Esophagus (tissue), 2 donors: Measurements from ENCODE around the gene PROX2. TPM values are rescaled to one million over a fixed set of nuclear protein-coding genes. Genes with fewer than 3 reads are reported as not detected.
A peak's percentile ranks its signal among the peaks of the same experiment; 100 is the strongest.

Source experiments
- H3K27ac ChIP-seq, 2 donors: one replicate each; pipeline ENCODE4 v1.5.1; 2013; ENCODE audit warnings: low read depth in 2 of 2, mild to moderate bottlenecking in 2 of 2, inconsistent platforms in 1 of 2, low read length in 1 of 2, moderate library complexity in 1 of 2
- H3K27me3 ChIP-seq, 2 donors: one replicate each; pipeline ENCODE4 v1.6.1; 2013; ENCODE audit warnings: low read length in 2 of 2, control low read depth in 1 of 2, mild to moderate bottlenecking in 1 of 2; ENCODE audit not compliant: insufficient read depth in 2 of 2, control insufficient read depth in 1 of 2
- H3K36me3 ChIP-seq, 2 donors: one replicate each; pipeline ENCODE4 v1.6.1; 2013; ENCODE audit warnings: low read length in 1 of 2; ENCODE audit not compliant: control insufficient read depth in 2 of 2, insufficient read depth in 2 of 2
- H3K4me1 ChIP-seq, 2 donors: one replicate each; pipeline ENCODE4 v1.6.1; 2013; ENCODE audit warnings: low read length in 1 of 2; ENCODE audit not compliant: control insufficient read depth in 2 of 2, insufficient read depth in 2 of 2
- H3K4me3 ChIP-seq, 2 donors: one replicate each; pipeline ENCODE4 v1.5.1; 2013; ENCODE audit warnings: low read length in 2 of 2, mild to moderate bottlenecking in 2 of 2, low read depth in 1 of 2, moderate library complexity in 1 of 2
- H3K9me3 ChIP-seq, 2 donors: one replicate each; pipeline ENCODE4 v1.6.1; 2013; ENCODE audit warnings: mild to moderate bottlenecking in 2 of 2, low read depth in 1 of 2, low read length in 1 of 2, moderate library complexity in 1 of 2; ENCODE audit not compliant: control insufficient read depth in 2 of 2, insufficient read depth in 1 of 2
- WGBS, 2 donors: extraction: QIAGEN DNeasy Blood & Tissue Kit; methylation state at CpG; one replicate each; pipeline ENCODE4 v1.1.7; 2013; 5-methylcytosine and 5-hydroxymethylcytosine counted together
- polyA plus RNA-seq, 2 donors: library from polyadenylated mRNA; stranded (reverse); fragments of 200-250 nt; gene quantifications; one replicate each; pipeline ENCODE4 v1.2.3, GENCODE V29; 2013
- donor health status: healthy with polysubstance abuse.
- donor health status: Bipolar disorder and iron deficiency.

The PROX2 gene
- polyA plus RNA-seq, 2 donors: not detected

DNA sequence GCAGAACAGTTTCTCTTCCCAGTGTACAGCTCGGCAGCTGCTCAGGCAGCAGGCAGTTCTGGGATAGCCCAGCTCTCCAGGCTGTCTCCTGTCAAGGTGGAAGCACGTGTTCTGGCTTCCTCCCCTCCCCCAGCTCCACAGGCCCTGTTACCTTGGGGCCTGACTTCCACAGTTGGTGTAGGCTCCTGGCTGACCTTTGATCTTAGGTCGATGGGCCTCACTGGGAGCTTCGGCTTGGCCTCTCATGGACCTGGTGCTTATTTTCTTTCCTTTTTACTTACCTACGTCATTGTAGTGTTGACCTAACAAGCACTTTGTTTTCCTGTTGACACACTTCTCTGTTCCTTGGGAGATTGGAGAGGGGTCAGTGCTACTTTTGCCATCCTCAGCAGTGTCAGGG is 22.7 kb upstream of the PROX2 start:
- H3K27ac ChIP-seq: no peak overlapping the region
- 64 to 77% methylated on average over 5 of the region's 5 CpGs for WGBS, 2 donors
- no peaks in the 10 kb centered on the region for H3K27me3 ChIP-seq
- peaks cover 53 to 60% of the 10 kb centered on the region in 2 donors for H3K36me3 ChIP-seq
- H3K4me3 ChIP-seq: no peak overlapping the region
- H3K9me3 ChIP-seq: no peaks in the 10 kb centered on the region
- H3K4me1 ChIP-seq: no peaks in the 10 kb centered on the region

DNA sequence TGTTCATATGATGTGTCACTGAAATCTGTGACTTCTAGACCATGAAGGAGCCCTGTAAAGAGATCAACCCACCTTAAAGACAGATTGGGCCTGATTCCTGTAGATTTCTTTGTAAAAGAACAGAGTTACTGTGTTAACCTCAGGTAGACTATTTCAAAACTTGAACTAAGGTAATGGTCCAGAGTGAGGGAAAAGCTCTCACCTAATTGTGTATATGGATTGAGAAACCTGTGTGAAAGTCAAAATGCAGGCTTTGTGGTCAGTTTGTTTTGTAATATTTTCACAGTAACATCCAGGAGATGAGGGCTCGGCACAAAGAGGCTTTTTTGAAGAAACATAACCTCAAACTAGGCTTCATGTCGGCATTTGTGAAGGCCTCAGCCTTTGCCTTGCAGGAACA is 22.1 kb upstream of the PROX2 start:
- Histone ChIP-seq H3K9me3 (no peaks in the 10 kb centered on the region), H3K36me3 (peaks cover 55 to 60% of the 10 kb centered on the region in 2 donors), H3K27me3 (no peaks in the 10 kb centered on the region), H3K4me3 (no peak overlapping the region), H3K4me1 (no peaks in the 10 kb centered on the region), H3K27ac (no peak overlapping the region)
- WGBS, 2 donors: 86 to 93% methylated on average over 2 of the region's 2 CpGs

DNA sequence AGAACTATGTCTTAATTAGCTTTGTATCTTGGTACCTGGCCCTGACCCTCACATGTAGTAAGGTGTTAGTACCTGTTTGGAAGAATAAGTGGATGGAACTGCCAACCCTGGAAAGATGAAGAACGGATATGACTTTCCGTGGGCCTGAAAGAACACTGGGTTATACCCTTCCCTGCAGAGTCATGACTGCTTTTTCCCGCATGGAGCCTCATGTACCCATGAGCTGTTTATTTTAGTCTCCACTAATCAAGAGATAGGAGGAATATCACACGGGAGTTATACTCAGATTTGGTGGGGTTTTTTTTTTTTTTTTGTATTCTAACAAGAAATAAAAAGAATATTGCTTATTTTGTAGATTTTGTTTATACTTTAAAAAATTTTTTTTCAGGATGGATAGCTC is 21.7 kb upstream of the PROX2 start:
- Histone ChIP-seq H3K27ac (no peak overlapping the region), H3K4me3 (no peak overlapping the region), H3K9me3 (no peaks in the 10 kb centered on the region), H3K4me1 (no peaks in the 10 kb centered on the region), H3K27me3 (no peaks in the 10 kb centered on the region), H3K36me3 (peaks cover 54 to 57% of the 10 kb centered on the region in 2 donors)
- 80 to 82% methylated on average over 4 of the region's 4 CpGs for WGBS, 2 donors

DNA sequence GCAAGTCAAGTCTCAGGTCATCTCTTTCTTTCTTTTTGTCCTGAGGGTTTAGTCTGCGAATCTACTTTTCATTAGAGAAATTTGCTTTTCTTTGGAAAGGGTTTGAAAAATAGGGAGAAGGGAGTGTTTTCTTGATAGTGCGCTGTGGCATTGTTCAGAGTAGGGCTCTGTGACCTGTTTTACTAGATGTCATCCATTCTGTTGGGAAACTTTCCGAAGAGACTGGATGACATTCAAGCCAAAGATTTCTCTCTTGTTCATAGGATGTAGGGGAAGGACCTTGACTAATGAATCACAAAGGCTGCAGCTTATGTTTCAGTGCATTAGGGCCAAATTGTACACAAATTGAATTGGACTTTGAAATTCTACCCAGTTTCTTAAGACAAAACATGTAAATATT is 20.5 kb upstream of the PROX2 start:
- Histone ChIP-seq H3K36me3 (peaks cover 49 to 53% of the 10 kb centered on the region in 2 donors), H3K9me3 (no peaks in the 10 kb centered on the region), H3K4me3 (no peak overlapping the region), H3K27ac (no peak overlapping the region), H3K27me3 (no peaks in the 10 kb centered on the region), H3K4me1 (no peaks in the 10 kb centered on the region)
- 91 to 94% methylated on average over 3 of the region's 3 CpGs for WGBS, 2 donors

DNA sequence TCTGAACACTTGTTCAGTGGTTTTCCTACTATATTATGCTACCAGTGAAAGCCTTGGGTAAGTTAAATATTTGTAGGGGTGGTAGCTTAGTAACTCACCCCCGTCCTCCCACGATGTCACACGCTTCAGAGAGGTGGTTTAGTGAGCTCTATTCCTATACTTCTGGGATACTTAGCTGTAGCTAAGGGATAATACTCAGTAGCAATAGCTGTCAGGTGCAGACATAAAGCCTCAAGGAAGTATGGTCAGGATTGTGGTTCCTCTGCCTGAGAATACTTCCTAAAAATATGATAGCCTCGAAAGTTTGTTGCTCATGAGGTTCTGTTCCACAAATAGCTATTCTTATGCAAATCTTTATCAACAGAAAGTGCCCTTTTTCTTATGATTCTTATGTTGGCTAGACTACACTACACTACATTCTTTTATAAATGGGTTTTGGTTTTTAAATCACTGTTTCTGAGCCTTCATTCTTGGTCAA is 17.7 kb upstream of the PROX2 start:
- Histone ChIP-seq H3K4me1 (no peaks in the 10 kb centered on the region), H3K4me3 (no peak overlapping the region), H3K9me3 (no peaks in the 10 kb centered on the region), H3K27me3 (no peaks in the 10 kb centered on the region), H3K27ac (no peak overlapping the region), H3K36me3 (peaks cover 34 to 37% of the 10 kb centered on the region in 2 donors)
- WGBS, 2 donors: 83 to 88% methylated on average over 4 of the region's 4 CpGs

DNA sequence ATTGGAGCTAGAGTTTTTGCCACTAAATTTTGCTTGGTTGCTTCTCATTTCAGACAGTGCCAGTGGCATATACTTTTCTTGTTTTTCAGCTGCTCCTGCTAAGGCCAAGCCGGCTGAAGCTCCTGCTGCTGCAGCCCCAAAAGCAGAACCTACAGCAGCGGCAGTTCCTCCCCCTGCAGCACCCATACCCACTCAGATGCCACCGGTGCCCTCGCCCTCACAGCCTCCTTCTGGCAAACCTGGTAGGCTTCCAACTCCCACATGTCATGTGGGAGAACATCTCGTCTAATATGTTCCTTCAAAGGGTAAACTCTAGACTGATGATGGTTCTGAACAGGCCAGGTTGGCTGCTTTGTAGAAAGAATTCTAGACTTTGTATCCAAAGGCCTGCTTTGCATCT is 16.8 kb upstream of the PROX2 start:
- Histone ChIP-seq H3K36me3 (peaks cover 28 to 35% of the 10 kb centered on the region in 2 donors), H3K27me3 (no peaks in the 10 kb centered on the region), H3K4me1 (no peaks in the 10 kb centered on the region), H3K9me3 (no peaks in the 10 kb centered on the region), H3K4me3 (no peak overlapping the region), H3K27ac (no peak overlapping the region)
- 80% methylated on average over 5 of the region's 5 CpGs for WGBS, 2 donors

DNA sequence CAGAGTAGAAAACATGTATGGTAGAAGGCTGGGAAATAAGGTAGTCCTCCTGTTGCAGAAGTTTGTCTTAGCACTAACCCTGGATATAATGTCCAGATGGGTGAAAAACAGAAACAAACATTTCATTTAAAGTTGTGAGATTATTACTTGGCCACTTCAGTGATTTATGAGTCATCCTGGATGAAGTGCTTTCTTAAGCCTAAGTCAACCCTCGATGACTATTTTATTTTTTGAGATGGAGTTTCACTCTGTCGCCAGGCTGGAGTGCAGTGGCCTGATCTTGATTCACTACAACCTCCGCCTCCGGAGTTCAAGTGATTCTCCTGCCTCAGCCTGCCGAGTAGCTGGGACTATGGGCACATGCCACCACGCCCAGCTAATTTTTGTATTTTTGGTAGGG is 15.9 kb upstream of the PROX2 start:
- H3K4me3 ChIP-seq: no peak overlapping the region
- no peaks in the 10 kb centered on the region for H3K27me3 ChIP-seq
- peak overlapping the region in 1 of 2 donors; percentile 4 for H3K27ac ChIP-seq
- peaks cover 22 to 34% of the 10 kb centered on the region in 2 donors for H3K36me3 ChIP-seq
- 56 to 77% methylated on average over 6 of the region's 6 CpGs for WGBS, 2 donors
- H3K9me3 ChIP-seq: no peaks in the 10 kb centered on the region
- H3K4me1 ChIP-seq: no peaks in the 10 kb centered on the region

DNA sequence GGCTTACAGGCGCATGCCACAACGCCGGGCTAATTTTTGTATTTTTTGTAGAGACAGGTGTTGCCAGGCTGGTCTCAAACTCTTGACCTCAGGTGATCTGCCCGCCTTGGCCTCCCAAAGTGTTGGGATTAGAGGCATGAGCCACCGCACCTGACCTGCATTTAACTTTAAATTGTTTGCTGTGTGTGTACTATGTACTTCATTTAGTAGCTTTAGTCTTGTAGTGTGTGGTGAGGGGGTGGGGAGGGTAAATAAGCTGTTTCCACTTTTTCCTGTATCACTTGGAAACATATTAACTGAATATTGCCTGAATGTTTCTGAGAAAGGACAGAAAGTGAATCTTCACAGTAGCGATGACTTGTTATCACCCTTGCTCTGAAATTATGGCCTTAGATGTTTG is 14.3 kb upstream of the PROX2 start:
- Histone ChIP-seq H3K9me3 (no peaks in the 10 kb centered on the region), H3K36me3 (peaks cover 12 to 29% of the 10 kb centered on the region in 2 donors)

DNA sequence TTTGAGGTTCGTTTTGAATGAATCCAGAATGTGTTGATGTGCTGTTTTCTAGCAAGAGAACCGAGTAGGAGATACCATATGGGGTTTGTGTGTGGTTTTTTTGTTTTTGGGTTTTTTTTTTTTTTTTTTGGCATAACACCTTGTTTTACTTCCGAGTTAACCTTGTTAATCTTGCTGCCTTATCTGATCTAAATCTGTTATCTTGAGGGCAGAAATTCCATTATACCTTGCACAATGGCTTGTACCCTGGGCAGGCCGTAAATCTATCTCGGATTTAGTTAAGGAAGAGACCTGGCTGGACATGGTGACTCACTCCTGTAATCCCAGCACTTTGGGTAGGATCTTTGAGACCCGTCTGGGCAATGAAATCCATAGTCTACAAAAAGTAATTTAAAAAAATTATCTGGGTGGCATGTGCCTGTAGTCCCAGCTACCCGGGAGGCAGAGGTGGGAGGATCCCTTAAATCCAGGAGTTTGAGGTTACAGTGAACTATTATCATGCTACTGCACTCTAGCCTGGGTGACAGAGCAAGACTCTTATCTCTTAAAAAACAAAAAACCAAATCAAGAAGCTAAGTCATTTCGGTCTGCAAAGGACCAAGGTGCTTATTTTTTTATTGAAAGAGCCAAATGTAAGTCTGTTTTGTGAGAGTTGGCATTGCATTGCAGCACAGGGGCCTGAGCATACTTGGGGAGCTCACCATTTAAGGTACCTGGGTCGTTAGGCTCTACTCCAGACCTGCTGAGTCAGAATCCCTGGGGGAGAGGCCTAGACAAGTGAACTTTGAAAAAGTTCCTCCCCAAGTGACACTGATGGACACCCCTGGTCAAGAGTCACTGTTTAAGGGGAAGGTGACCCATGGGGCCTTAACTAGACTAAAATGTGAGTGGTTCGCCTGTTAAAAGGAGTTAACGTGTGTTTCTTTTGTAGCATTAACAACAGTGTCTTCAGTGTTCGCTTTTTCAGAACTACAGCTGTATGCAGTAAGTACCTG is 12.5 kb upstream of the PROX2 start:
- no peaks in the 10 kb centered on the region for H3K9me3 ChIP-seq
- H3K36me3 ChIP-seq: peaks cover 5 to 18% of the 10 kb centered on the region in 2 donors
- H3K27me3 ChIP-seq: no peaks in the 10 kb centered on the region
- H3K4me1 ChIP-seq: peaks cover 0 to 3% of the 10 kb centered on the region in 2 donors
- H3K4me3 ChIP-seq: no peak overlapping the region
- H3K27ac ChIP-seq: no peak overlapping the region
- 54 to 57% methylated on average over 12 of the region's 12 CpGs for WGBS, 2 donors

More for the DNA sequence above, 14.3 kb upstream of the PROX2 start:
- Histone ChIP-seq H3K4me3 (no peak overlapping the region), H3K27me3 (no peaks in the 10 kb centered on the region), H3K4me1 (peaks cover 0 to 3% of the 10 kb centered on the region in 2 donors), H3K27ac (no peak overlapping the region)
- 93 to 95% methylated on average over 6 of the region's 6 CpGs for WGBS, 2 donors
